Stimulated activated CD8-positive, alpha-beta memory T cell treated with anti-CD3 and anti-CD28 coated beads, Interleukin-12 subunit alpha, Interleukin-12 subunit beta, amount 100 ng/mL, for 4 hours (primary cell): Measurements from ENCODE around the gene VSTM4.

ENCODE experiments used
- DNase-seq: peaks from one replicate; pipeline ENCODE4 v3.0.0-alpha.2; 2020; ENCODE audit warnings: low read depth

The VSTM4 gene

DNA sequence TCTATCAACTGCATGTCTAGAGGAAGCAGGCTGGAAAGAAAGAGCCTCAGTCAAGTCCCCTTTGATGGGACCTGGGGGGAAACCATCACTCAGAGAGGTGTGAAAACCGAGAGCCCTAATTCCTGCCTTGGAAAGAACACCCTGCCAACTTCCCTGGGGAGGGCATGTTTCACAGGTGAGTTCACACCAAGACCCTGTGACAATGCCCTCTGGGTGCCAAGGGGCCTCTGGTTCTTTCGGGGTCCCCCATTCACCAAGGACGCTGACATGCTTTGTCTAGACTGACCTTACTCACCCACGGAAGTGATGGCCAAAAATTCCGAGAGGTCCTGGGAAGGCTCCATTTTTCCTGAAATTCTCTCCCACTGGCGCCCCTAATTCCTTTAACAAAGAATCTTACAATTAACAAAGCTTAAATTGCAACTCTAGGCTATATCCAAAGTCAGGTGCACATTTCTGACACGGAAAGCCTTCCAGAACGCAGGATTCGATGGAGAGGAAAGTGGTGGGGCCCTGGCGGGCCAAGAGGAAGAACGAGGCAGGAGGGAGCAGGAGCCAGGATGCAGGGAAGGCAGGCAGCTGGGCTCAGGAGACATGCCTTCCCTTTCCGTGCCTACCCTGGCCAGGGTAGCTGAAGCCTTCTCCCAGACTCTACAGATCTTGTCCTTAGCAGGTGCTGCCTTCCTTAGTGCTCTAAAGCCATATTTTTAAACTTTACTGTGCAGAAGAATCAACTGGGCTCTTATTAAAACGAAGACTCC lies 23.7 kb downstream of the VSTM4 start:
- DNase-seq: no peak

DNA sequence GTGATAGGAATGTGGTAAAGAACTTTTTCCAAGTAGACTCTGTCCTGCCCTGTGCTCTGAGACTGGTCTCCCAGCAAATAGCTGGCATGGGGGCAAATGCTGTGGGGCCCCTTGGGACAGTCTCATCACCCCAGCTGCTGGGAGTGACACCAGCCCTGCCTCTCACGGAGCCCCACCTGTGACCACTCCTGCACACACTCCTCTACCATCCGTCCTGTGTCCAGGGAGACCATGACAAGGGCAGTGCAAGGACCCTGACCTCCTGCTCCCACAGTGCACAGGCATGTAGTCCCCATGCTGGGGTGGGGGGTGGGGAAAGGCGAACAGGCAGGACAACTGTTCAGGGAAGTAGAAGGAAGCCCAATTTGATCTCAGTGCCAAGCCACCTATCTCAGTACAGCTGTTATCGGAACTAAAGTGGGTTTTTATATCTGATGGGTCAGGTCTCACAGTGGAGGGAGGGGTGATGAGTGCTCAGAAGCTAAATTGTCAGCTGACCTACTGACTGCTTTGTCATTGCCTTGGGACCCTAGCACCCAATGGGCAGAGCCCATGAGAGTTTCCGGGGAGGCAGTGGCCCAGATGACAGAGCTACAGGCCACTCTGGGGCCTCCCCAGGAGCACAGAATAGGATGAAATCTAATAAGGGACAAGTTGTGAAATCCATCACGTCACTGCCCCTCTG lies 24.5 kb downstream of the VSTM4 start:
- DNase-seq: no peak

DNA sequence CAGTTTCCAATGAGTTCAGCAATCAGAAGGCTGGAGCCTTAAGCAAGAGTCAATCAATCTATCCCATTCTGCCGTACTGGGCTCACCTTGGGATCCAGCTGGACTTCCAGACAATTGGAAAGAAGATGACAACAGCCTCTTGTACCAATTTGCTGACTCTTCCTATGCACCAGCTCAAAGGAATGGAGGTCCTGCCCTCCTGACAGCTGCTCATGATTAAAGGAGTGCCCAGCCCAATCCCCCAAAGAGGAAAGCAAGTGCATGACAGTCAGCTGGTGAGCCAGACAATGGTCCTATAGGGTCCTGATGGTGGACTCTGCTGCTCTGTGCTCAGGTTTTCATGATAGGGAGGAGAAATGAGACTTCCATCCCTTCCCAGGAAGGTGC lies 25.1 kb downstream of the VSTM4 start:
- DNase-seq: no peak

DNA sequence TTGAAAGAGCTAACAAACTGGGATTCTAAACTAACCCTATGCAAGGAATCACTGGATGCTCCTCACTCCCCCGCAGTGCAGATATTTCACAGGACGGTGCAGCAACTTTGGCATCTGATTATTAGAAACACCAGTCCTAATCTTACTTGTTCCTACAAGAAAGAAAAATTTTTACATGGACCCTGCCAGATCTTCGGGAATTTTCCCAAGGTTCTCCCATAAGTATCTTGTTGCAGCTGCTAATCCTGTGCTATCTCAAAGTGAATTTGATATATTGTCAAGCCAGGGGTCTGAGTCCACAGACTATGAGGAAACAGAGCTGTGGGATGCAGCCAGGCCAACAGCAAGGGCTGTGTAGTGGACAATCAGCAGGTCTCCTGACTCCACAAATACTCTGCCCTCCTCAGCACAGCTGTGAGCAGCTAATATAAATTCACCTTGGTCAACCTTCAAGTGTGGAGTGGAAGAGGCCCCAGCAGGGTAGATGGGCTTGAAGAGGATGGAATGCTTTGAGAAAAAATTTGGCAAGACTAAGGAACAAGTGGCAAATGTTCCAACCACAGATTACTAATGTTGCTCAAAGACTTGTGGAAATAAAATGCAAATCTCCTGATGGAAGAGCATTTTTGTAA lies 25.6 kb downstream of the VSTM4 start:
- no peak for DNase-seq

DNA sequence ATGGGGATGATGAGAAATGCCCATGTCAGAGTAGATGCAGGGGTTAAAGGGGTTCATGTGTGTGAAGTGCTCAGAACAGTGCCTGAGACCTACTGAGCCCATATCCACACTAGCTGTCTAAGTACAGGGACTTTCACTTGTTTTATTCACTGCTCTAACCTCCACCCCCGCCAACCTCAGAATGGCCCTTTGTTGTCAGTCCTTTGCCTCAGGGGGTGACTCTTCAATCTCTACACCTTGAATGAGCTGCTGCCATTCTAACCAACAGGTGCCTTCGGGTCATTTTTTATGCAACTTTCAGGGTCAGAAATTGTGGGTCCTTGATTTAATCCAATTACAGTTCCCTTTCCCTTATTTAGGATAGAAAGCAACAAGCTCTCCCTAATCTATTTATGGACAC lies 26.2 kb downstream of the VSTM4 start:
- DNase-seq: no peak

DNA sequence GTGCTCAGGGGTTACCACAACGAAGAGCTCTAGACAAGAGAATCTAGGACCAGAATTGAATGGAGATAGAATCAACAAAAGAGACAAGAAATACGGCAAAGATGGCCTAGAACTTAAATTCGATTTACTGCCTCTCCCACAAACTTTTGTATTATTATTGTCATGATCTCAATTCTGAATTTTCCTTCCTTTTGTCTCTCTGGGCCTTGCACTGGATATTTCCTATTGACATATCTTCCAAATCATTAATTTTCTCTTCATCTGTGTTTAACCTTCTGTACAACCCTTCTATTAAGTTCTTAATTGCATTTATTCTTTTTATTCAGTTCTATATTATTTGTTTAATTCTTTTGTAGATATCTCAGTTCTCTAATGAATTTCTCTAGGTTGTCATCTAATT lies 28.4 kb downstream of the VSTM4 start:
- no peak for DNase-seq

DNA sequence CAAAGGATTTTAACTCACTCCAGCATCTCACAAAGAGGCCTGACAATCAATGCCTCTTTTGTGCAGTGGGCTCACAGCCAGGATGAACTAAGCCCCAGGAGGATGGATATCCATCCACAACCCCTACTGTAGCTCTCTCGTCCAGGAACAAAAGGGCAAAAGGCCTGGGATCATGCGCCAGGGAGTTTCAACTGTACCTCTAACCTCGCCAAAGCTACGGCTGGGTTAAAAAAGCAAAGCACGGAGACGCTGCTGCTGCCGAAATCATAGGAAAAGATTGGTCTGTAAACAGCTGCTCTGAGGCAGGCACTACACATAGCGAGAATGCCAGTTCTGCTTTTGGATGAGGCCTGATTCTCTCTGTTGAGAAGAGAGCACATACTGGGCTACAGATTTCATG lies 32.1 kb downstream of the VSTM4 start:
- DNase-seq: no peak

DNA sequence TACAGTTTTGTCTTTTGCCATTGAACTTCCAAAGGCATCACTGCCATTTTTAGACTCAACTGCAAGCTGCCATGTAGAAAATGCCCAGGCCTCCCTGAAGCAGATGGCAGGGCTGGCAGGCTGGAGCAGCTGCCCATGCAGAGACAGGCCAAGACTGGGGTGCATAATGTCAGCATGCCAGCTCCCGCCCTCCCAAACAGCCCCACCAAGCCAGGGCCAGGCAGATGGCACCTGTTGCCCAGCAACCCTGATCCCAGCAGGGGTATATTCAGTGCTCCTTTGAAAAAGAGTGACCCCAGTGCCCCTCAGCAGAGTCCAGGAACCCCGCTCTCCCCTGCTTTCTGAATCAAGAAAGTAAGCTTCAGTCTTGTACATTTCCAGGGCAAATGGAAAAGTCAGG lies 32.6 kb downstream of the VSTM4 start:
- DNase-seq: no peak

DNA sequence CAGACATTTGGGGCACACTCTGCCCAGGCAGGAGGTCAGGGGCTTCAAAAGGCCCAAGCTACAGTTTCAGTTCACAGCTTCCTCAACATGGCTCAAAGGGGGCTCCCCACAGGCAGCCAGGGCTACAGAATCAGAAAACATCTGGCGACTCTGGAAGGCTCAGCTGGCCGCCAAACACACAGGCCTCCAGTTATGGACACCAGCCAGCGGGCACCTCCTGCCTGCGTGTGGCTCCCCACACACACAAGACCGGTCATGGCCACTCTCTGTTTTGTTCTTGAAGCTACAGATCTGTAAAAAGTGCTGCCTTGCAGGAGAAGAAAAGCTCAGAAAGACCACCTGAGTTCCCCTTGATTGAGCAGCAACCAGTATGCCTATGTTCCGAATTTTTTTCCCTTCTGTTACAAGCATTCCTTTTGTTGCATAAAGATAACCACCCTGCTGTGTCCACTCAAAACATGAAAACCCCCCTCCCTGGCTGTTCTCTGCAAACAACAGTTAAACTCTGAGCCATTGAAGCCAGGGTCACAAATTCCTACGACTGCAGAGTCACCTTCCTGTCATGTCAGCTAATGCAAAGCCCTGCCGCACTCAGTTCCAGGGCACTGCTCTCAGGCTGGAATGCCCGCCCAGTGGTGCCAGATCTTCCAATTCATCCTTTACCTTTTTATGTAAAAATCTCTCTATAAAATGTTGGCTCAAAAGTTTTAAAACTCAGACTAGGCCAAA lies 33.6 kb downstream of the VSTM4 start:
- no peak for DNase-seq

DNA sequence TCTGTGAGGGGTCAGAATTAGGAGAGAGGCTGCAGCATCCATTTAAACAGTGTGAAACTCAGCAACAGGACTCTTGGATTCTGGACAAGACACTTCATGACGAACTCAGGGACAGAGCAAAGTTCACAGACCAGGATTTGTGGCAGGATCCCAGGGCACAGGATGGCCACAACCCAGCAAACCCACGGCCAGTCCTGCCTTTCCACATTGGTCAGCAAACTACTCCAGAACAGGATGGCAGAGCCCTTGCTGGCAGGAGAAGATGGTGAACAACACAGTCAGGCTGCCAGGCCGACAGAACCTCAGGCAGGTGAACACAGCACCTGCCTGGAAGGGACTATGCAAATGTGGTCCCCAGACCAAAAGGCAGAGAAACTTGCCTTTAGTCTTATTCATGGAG lies 34.4 kb downstream of the VSTM4 start:
- DNase-seq: no peak

DNA sequence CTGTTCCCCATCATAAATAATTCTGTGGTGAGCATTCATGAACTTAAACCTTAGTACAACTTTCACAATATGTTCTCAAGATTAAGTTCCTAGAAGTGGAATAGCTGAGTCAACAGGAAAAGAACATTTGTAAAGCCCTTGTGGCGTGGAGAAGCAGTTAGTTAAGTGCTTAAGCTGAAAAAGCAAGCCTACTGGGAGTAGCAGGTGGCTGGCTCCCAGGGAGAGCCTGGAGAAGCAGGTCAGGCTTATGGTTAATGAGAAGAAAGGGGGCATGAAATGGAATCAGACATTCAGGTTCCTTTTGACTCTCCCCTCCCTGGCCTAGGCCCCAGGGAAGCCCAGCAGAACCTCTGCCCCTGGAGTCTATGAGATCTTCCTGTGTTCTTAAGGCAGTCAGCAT lies 35.3 kb downstream of the VSTM4 start:
- no peak for DNase-seq

DNA sequence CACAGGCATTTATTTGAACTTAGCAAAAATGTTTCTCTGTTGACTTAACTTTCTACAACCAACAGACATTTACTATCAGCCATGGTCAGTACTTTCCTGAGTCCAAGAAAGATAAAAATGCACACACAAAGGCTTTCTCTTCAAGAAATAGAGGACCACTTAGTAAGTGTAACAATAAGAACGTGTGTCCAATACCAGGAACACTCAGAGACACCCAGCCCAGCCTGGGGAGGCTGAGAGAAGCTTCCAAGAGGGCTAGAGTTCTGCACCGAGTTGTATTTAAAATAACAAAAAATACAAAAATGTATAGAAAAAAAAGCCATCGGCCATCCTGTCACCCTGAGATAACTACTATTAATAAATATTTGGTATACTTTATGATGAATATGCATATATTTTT lies 35.8 kb downstream of the VSTM4 start:
- DNase-seq: no peak

DNA sequence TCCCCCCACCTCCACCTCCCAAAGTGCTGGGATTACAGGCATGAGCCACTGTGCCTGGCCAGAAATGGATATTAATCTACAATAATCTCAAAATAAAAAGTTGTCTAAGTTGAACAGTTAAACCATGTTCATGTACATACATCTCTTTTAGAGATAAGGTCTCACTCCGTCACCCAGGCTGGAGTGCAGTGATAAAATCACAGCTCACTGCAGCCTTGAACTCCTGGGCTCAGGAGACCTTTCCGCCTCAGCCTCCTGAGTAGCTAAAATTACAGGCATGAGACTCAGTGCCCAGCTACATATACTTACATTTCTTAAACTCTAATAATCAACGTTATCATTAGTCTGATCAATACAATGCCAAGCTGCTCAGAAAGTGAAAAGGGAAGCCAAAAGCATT lies 36.2 kb downstream of the VSTM4 start:
- DNase-seq: no peak

DNA sequence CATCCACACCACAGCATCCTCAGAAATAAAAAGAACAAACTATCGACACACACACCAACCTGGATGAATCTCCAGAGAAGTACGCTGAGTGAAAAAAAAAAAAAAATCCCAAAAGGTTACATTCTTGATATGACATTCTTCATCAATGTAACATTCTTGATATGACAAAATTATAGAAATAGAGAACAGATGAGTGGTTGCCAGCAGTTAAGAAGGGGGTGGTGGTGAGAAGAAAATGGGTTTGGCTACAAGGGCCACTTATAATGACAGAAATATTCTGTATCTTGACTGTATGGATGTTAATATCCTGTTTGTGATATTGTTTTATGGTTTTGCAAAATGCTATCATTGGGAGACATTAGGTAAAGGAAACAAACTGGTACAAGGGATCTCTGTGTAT lies 36.9 kb downstream of the VSTM4 start:
- no peak for DNase-seq

DNA sequence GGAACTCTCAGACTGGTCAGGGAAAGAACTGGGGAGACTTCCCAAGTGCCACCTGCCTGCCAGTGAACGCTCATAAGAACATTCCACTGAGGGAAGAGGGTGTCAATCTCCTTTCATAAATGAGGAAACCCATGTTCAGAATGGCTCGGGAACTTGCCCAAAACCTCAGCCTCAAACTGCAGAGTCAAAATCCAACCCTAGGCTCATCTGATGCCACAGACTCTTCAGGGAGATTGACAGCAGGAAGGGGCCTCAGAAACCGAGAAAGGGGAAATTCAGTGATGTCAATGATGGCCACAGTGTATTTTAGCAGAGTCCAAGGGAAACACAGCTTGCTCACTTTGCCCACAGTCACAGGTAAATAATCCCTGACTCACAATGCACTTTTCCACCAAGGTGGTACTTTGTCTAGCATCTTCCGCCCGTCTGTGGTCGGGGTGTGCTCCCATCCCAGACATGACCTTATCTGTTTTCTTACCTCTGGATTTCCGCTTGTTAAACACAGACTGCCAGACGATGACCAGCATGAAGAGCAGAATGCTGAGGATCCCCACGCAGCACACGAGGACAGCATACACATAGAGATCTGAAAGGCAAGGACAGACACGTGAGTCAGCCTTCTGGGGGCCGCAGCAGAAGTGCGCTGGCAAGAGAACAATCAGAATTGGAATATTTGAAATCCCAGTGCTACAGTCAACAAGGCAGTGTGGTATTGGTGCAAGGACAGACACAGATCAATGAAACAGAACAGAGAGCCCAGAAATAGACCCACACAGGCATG lies 38.4 kb downstream of the VSTM4 start:
- DNase-seq: no peak

DNA sequence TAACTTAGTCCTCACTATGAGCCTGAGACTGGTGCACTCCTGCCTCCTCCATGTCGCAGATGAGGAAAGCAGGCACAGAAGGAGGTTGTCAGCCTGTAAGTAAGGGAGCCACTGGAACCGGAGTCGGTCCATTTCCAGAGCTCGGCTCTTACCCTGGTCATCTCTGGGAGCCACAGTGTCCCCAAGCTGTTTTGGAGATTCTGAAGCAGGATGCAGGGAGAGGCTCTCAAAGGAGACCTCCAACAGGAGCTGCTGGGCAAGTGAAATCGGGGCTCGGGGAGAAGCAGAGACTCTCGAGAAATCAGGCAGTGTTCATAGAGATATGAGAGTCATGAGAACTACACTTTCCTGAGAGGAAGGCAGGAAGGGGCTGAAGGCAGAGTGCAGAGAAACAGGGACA lies 39.0 kb downstream of the VSTM4 start:
- no peak for DNase-seq

DNA sequence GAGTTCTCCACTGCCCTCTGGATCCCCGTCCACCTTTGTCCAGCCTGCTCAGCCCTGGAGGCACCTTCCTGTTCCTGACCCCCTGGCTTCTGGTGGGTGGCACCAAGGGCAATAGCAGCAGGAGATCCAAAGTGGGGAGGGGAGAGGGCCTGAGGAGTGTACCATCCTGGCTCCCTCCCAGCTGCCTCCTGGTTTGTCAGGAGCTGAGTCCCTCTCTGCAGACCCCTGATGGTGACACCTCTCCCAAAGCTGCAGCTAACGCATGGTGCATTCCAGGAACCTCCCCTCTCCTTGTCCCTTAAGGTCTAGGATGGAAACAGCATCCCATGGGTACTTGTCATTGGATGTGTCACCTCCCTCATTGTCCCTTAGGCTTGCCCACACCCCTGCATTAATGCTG lies 39.6 kb downstream of the VSTM4 start:
- no peak for DNase-seq

DNA sequence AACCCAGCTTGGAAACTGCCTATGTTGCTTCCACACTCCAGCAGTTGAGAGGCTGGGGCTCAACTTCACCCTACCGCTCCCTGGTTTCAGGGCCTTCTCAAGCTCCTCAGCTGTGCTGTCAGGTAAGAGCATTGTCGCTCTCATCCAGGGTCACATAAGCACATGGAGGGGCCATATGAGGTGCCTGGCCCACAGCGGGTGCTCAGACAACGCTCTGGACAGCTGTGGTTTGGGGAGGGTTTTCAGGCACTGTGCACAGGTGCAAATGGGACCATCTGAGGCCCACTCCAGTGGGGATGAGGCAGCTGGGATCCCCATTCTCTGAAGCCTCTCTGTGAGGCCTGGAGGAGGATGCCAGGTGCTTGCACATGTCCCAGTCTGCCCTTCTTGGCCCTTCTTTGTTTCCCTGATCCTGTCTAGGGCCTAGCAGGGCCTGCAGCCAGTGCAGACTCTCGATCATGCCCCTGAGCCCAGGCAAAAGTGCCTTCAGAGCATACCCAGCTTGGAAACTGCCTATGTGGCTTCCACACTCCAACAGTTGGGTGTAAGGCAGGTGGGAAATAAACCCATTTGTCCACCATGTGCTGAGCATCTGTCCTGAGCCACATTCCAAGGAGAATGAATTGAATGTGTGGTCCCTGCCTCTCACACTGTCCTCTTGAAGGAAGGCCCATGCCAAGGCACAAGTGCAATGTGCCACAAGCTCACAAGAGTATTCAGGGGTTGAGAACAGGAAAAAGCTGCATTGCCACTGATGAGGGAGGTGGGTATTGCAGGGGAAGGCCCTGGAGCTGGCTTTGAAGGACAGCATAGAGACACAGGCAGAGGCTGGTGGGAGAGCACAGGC lies 40.3 kb downstream of the VSTM4 start:
- no peak for DNase-seq

DNA sequence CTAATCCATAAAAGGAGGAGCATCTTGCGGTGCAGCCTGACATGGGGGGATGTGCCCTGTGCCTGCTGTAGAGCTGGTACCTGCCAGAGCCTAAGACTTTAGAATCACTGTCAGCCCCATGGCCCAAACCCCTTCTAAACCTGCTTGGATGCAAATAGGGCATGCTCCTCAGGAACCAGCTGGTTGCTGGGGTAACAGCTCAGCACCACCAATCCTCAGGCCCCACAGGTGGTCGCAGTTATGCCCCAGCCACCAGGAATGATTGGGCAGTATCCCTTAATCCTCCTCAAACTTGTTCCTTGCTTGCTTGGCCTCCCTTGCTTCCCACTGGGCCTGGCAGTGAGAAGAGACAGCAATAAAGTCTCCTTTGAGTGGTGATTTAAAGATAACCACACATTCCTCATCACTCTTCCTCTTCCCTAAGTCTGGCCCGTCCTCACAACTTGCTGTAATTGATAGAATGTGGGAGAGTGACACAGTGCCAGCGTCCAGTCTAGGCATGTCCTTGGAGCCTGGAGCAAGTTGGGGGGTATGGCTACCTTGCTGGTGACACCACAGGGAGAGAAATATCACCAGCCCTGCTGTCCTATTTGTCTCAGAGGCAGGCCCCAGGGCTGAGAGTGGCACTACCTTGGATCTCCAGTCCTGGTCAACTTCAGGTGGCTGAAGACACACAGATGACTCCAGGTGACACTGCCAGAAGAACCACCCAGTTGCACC lies 43.0 kb downstream of the VSTM4 start:
- DNase-seq: no peak

DNA sequence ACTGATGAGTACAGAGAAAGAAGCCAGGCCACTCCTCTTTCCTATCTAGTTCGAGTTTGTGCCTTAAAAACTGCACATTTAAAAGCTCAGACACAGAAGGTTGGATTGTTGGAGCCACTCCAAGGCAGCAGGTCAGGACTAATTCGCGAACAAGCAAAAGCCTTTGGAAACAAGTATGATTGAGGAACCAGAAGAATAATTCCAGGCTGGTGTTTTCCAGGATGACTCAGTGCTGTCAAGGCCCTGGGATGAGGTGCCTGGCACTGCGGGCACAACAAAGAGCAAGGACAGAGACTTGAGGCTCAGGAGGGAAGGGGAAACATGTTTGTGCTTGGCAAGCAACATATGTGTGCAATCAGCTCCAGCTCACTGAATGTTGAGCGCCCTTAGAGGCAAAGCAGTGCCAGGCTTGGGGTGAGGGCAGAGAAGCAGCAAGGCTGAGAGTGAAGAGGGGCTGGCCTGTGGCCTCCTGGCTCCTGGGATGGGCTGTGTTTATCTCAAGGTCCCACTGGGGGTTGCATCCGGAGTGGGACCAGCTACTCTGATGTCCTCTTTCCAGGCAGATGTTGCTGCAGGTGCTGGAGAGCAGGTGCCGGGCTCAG lies 44.1 kb downstream of the VSTM4 start:
- DNase-seq: no peak
